HEK293 (cell line): ENCODE results near the gene SELPLG.

ENCODE experiments used
- CTCF ChIA-PET: fragments of 350-600 bp; formaldehyde crosslinking; extraction: SDS; loops from one replicate; lab custom pipeline; 2021; ENCODE audit warnings: antibody characterized with exemption; lab: Yijun Ruan, JAX
- POLR2A ChIA-PET: fragments of 300-600 bp; formaldehyde crosslinking; extraction: SDS; loops from one replicate; lab custom pipeline; 2020; ENCODE audit warnings: antibody characterized with exemption, inconsistent platforms; lab: Yijun Ruan, JAX
- H3K27ac ChIP-seq: fragments of 200-500 bp; sonication (Bioruptor generic); 2 replicates; pipeline ENCODE4 v1.5.1; 2014; ENCODE audit warnings: low read depth, low read length, control low read depth, inconsistent platforms; ENCODE audit errors: extremely low read depth
- H3K36me3 ChIP-seq, 2 experiments: fragments of 200-500 bp in 1 of 2; sonication (Bioruptor generic) in 1 of 2; 1 replicate in 1 of 2; 2 replicates in 1 of 2; pipeline ENCODE4 v1.5.1; 2014 to 2017; ENCODE audit warnings: inconsistent platforms in 2 of 2, low read length in 2 of 2; ENCODE audit not compliant: control insufficient read depth in 2 of 2, insufficient read depth in 1 of 2
- H3K4me1 ChIP-seq: fragments of 200-500 bp; sonication (Bioruptor generic); 2 replicates; pipeline ENCODE4 v1.5.1; 2014; ENCODE audit warnings: mild to moderate bottlenecking, low read length, inconsistent platforms; ENCODE audit not compliant: control insufficient read depth, insufficient read depth
- H3K4me3 ChIP-seq: 2 replicates; pipeline ENCODE4 v1.5.1; 2011; ENCODE audit warnings: low read depth, mild to moderate bottlenecking, control low read depth, low read length, moderate library complexity
- H3K9me3 ChIP-seq: fragments of 200-500 bp; sonication (Bioruptor generic); 2 replicates; pipeline ENCODE4 v1.5.1; 2014; ENCODE audit warnings: low read depth, low read length, inconsistent platforms; ENCODE audit not compliant: control insufficient read depth, insufficient read depth
- KLF9 ChIP-seq: fragments of 450-650 bp; formaldehyde crosslinking; IDR thresholded peaks from 2 replicates; pipeline ENCODE4 v1.5.1; 2016; ENCODE audit warnings: missing biosample characterization, missing genetic modification characterization, low read depth
- SCRT2 ChIP-seq: fragments of 450-650 bp; formaldehyde crosslinking; IDR thresholded peaks from 2 replicates; pipeline ENCODE4 v1.5.1; 2016; ENCODE audit warnings: missing biosample characterization, missing genetic modification characterization
- SP3 ChIP-seq: fragments of 450-650 bp; formaldehyde crosslinking; IDR thresholded peaks from 2 replicates; pipeline ENCODE4 v1.5.1; 2016; ENCODE audit warnings: missing biosample characterization, missing genetic modification characterization
- ZBTB21 ChIP-seq: fragments of 450-650 bp; formaldehyde crosslinking; IDR thresholded peaks from 2 replicates; pipeline ENCODE4 v1.5.1; 2017; ENCODE audit warnings: missing biosample characterization, missing genetic modification characterization
- ZFP3 ChIP-seq: fragments of 450-650 bp; formaldehyde crosslinking; IDR thresholded peaks from 2 replicates; pipeline ENCODE4 v1.5.1; 2016; ENCODE audit warnings: low read depth, missing biosample characterization, missing genetic modification characterization
- ZIC2 ChIP-seq: fragments of 450-650 bp; formaldehyde crosslinking; IDR thresholded peaks from 2 replicates; pipeline ENCODE4 v1.5.1; 2016; ENCODE audit warnings: missing biosample characterization, missing genetic modification characterization
- ZNF184 ChIP-seq: fragments of 450-650 bp; IDR thresholded peaks from 2 replicates; pipeline ENCODE4 v1.5.1; 2018; ENCODE audit warnings: missing biosample characterization, mild to moderate bottlenecking, missing genetic modification characterization
- ZNF26 ChIP-seq: fragments of 450-650 bp; formaldehyde crosslinking; IDR thresholded peaks from 2 replicates; pipeline ENCODE4 v1.5.1; 2016; ENCODE audit warnings: missing biosample characterization, missing genetic modification characterization
- ZNF354C ChIP-seq: fragments of 450-650 bp; formaldehyde crosslinking; IDR thresholded peaks from 2 replicates; pipeline ENCODE4 v1.5.1; 2016; ENCODE audit warnings: missing biosample characterization, missing genetic modification characterization, low read depth, borderline replicate concordance
- ZNF366 ChIP-seq: fragments of 450-650 bp; formaldehyde crosslinking; conservative IDR thresholded peaks from 2 replicates; pipeline ENCODE4 v1.5.1; 2016; ENCODE audit warnings: missing biosample characterization, missing genetic modification characterization
- ZNF473 ChIP-seq: fragments of 450-650 bp; formaldehyde crosslinking; IDR thresholded peaks from 2 replicates; pipeline ENCODE4 v1.5.1; 2017; ENCODE audit warnings: missing biosample characterization, missing genetic modification characterization
- ZNF555 ChIP-seq: fragments of 450-650 bp; formaldehyde crosslinking; conservative IDR thresholded peaks from 2 replicates; pipeline ENCODE4 v1.5.1; 2017; ENCODE audit warnings: missing biosample characterization, mild to moderate bottlenecking, missing genetic modification characterization, inconsistent platforms
- ZNF596 ChIP-seq: fragments of 450-650 bp; IDR thresholded peaks from 2 replicates; pipeline ENCODE4 v1.5.0; 2018; ENCODE audit warnings: missing biosample characterization, mild to moderate bottlenecking, missing genetic modification characterization, moderate library complexity
- ZNF621 ChIP-seq: fragments of 450-650 bp; formaldehyde crosslinking; IDR thresholded peaks from 2 replicates; pipeline ENCODE4 v1.5.1; 2017; ENCODE audit warnings: missing biosample characterization, missing genetic modification characterization
- ZNF624 ChIP-seq: fragments of 450-650 bp; formaldehyde crosslinking; IDR thresholded peaks from 2 replicates; pipeline ENCODE4 v1.5.1; 2017; ENCODE audit warnings: missing biosample characterization, missing genetic modification characterization
- ZNF701 ChIP-seq: fragments of 450-650 bp; formaldehyde crosslinking; IDR thresholded peaks from 2 replicates; pipeline ENCODE4 v1.5.1; 2016; ENCODE audit warnings: missing biosample characterization, missing genetic modification characterization
- TF ChIP-seq, protein P1 (sequence below): fragments of 450-650 bp; formaldehyde crosslinking; IDR thresholded peaks from 2 replicates; pipeline ENCODE4 v1.5.1; 2016; ENCODE audit warnings: missing biosample characterization, missing genetic modification characterization, low read depth
- TF ChIP-seq, protein P2 (sequence below): fragments of 450-650 bp; formaldehyde crosslinking; IDR thresholded peaks from 2 replicates; pipeline ENCODE4 v1.5.1; 2016; ENCODE audit warnings: missing biosample characterization, missing genetic modification characterization, low read depth

SELPLG gene

GRCh38 chr12:108625228-108625627 is 8.5 kb downstream of the SELPLG start:
- H3K4me1 ChIP-seq: no peaks in the 10 kb centered on the region
- H3K9me3 ChIP-seq: no peaks in the 10 kb centered on the region
- ChIA-PET POLR2A (no interaction called here), CTCF (interaction anchor here (0.6 kb wide), 1 partner anchor 23 kb away, joined by 4 read pairs; no protein-coding TSS in a partner anchor)
- no peak overlapping the region for H3K4me3 ChIP-seq
- H3K27ac ChIP-seq: no peak overlapping the region
- TF ChIP-seq, protein P1, sequence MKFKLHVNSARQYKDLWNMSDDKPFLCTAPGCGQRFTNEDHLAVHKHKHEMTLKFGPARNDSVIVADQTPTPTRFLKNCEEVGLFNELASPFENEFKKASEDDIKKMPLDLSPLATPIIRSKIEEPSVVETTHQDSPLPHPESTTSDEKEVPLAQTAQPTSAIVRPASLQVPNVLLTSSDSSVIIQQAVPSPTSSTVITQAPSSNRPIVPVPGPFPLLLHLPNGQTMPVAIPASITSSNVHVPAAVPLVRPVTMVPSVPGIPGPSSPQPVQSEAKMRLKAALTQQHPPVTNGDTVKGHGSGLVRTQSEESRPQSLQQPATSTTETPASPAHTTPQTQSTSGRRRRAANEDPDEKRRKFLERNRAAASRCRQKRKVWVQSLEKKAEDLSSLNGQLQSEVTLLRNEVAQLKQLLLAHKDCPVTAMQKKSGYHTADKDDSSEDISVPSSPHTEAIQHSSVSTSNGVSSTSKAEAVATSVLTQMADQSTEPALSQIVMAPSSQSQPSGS (tag by site-specific recombination): no peak
- no peak for TF ChIP-seq ZNF555 (tag by site-specific recombination)
- no peaks in the 10 kb centered on the region for H3K36me3 ChIP-seq

- H3K36me3 ChIP-seq: no peaks in the 10 kb centered on the region
- H3K4me1 ChIP-seq: no peaks in the 10 kb centered on the region
- TF ChIP-seq ZNF624 (tag by site-specific recombination) (no peak), ZBTB21 (tag by site-specific recombination) (no peak), ZNF596 (tag by site-specific recombination) (no peak), ZNF621 (tag by site-specific recombination) (no peak), ZNF26 (tag by site-specific recombination) (no peak), SCRT2 (tag by site-specific recombination) (no peak), ZNF184 (tag by site-specific recombination) (no peak), ZNF473 (tag by site-specific recombination) (no peak), ZNF366 (tag by site-specific recombination) (no peak), KLF9 (tag by site-specific recombination) (no peak), ZNF354C (tag by site-specific recombination) (no peak), SP3 (tag by site-specific recombination) (no peak), ZNF701 (tag by site-specific recombination) (no peak)
- TF ChIP-seq, protein P2, sequence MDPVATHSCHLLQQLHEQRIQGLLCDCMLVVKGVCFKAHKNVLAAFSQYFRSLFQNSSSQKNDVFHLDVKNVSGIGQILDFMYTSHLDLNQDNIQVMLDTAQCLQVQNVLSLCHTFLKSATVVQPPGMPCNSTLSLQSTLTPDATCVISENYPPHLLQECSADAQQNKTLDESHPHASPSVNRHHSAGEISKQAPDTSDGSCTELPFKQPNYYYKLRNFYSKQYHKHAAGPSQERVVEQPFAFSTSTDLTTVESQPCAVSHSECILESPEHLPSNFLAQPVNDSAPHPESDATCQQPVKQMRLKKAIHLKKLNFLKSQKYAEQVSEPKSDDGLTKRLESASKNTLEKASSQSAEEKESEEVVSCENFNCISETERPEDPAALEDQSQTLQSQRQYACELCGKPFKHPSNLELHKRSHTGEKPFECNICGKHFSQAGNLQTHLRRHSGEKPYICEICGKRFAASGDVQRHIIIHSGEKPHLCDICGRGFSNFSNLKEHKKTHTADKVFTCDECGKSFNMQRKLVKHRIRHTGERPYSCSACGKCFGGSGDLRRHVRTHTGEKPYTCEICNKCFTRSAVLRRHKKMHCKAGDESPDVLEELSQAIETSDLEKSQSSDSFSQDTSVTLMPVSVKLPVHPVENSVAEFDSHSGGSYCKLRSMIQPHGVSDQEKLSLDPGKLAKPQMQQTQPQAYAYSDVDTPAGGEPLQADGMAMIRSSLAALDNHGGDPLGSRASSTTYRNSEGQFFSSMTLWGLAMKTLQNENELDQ (tag by site-specific recombination): no peak
- TF ChIP-seq, all 188 proteins: peak for 0
- Histone ChIP-seq H3K4me3 (no peak overlapping the region), H3K27ac (no peak overlapping the region), H3K9me3 (no peaks in the 10 kb centered on the region)
- ChIA-PET CTCF (no interaction called here), POLR2A (no interaction called here)
These were observed 10.1 kb downstream of the SELPLG start for GRCh38 chr12:108623577-108623976.

- H3K4me1 ChIP-seq: no peaks in the 10 kb centered on the region
- no peaks in the 10 kb centered on the region for H3K36me3 ChIP-seq
- H3K9me3 ChIP-seq: no peaks in the 10 kb centered on the region
- POLR2A ChIA-PET: no interaction called here
- TF ChIP-seq ZFP3 (no peak), ZIC2 (tag by site-specific recombination) (0 out of 2 replicates have a peak, but pooled peaks have one; percentile 16)
- H3K27ac ChIP-seq: no peak overlapping the region
- H3K4me3 ChIP-seq: no peak overlapping the region
- CTCF ChIA-PET: interaction anchor here (1.1 to 1.3 kb wide), 2 partner anchors 18 to 181 kb away, joined by 3 to 4 read pairs; no protein-coding TSS in a partner anchor
These were observed 10.7 kb downstream of the SELPLG start for GRCh38 chr12:108622921-108623514.
